ENCODE results near the gene INCENP.

Gene INCENP

GRCh38 chr11:62124186-62125113 is 639 bp downstream of the INCENP start:
- no peak for DNase-seq

DNA sequence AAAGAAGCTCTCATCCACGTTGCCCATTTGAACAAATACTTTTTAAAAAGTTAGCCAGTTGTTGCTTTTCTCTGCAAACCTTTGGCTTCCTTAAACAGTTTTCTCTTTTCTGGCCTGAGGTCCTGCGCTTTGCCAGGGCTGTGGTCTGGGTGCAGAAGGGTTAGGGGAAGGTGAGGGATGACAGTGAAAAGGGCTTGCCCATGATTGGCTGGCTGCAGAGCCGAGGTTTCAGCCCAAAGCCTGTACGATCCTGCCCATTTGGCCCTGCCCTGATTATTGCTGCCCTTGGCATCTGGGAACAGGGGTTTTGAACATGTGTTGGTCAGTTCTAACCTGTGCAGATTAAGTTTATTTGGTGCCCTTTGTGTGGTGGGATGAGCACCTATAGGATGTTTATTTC is 1.5 kb downstream of the INCENP start:
- DNase-seq = no peak

DNA sequence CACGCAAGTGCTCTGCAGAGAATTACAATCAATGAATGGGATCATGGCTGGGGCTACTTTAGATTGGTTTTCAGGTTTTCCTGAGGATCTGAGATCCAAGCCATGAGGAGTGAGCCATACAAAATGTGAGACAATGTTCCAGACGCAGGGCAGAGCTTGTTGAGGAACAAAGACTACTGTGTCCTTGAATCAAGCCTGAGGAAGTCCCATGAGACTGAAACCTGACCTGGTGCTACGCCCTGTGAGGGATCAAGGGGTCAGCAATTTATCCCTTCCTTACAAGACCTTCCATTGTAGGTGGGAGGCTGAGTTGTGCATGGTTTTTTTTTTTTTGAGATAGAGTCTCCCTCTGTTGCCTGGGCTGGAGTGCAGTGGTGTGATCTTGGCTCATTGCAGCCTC is 2.1 kb downstream of the INCENP start:
- DNase-seq = no peak

DNA sequence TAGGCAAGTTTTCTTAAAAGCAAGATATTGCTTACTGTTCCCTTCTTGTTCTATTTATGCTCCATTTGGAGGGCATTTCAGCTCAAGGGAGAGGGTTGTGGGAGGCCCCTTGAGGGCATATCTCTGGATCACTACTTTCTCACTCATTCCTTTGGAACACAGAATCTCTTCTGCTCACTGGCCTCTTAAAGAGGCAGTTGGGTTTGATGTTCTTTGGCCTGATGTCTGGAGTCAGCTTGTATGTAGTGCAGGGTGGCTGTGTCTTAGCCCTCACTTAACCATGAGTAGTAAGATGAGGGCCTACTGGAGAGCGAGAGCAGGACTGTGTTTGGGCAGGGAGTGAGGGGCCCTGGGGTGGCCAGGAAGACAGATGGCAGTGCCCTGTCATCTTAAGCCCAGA is 3.6 kb downstream of the INCENP start:
- DNase-seq = no peak

DNA sequence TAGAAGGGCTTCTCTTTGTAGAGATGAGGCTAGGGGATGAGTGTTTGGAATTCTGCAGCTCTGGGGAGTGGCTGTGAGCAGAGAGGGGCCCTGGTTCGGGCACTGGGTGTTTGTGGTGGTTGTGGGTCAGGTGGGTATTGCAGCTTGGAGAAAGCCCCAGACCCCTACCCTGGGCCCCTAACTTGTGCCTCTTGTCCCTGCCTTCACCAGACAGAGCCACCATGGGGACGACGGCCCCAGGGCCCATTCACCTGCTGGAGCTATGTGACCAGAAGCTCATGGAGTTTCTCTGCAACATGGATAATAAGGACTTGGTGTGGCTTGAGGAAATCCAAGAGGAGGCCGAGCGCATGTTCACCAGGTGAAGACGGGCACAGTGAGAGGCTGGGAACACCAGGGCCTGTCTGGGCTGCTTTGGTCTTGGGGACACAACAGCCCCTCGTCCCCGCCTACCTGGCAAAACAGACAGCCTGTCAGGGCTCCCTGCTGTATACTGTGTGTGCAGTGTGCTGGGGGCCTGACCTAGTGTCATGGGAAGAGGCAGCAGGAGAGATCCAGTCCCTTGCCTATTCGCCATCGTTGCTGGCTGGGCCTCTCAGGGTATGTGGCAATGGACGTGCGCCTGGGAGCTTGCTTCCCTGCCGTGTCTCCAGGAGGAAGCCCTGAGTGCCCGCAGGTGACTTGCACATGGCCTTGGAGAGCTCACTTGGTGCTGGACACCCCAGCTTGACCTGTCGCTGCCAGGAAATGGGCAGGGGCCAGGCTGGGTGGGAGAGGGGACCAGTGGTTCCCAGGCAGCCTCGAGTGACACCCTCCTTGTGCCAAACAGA is 4.3 kb downstream of the INCENP start:
- DNase-seq = no peak

- DNase-seq = no peak
These were observed 5.0 kb downstream of the INCENP start for GRCh38 chr11:62128835-62129234.

DNA sequence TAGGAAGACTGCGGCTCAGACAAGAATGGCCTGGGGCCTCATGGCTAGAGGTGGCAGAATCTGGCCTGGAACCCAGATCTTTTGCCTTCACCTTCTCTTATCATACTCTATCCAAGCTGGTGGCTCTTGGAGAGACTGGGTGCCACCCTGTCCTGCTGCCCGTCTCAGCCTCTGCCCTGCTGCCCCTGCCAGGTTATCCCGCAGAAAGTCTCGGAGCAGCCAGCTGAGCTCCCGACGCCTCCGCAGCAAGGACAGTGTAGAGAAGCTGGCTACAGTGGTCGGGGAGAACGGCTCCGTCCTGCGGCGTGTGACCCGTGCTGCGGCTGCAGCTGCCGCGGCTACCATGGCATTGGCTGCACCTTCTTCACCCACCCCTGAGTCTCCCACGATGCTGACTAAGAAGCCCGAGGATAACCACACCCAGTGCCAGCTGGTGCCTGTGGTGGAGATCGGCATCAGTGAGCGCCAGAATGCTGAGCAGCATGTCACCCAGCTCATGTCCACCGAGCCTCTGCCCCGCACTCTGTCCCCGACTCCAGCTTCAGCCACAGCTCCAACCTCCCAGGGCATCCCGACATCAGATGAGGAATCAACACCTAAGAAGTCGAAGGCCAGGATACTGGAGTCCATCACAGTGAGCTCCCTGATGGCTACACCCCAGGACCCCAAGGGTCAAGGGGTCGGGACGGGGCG is 5.9 kb downstream of the INCENP start:
- DNase-seq = no peak

GRCh38 chr11:62130283-62131169 is 6.7 kb downstream of the INCENP start:
- DNase-seq = no peak

DNA sequence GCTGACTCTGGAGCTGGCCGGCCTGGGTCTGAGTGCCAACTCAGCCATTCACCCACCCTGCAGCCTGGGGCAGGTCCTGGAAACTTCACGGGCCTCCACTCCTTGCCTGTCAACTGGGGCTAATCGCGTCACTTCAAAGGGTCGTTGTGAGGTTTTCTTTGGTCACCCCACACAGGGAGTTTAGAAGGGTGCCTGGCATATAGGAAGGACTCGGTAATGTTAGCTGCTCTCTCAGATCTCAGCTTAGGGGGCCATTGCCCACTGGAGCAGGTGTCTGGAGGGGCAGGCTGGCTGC is 7.3 kb downstream of the INCENP start:
- DNase-seq = no peak

DNA sequence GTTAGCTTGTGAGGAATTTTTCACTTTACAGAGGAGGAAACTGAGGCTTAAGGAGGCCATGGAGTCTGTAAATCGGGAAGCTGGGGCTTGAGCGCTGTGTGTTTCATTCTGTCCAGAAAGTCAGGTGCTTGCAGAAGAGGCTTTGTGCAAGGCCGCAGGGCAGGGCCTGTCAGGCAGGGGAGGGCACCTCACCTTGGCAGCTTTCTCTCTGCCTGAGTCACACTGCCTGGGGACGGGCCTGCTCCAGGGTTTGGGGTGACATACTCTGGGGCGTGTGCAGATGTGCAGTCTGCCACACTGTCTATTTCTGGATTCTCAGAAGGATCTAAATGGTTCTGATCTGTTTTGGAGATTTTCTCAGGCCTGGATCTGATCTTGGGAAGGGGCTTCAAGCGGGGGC is 8.4 kb downstream of the INCENP start:
- no peak for DNase-seq

GRCh38 chr11:62132689-62133293 is 9.0 kb downstream of the INCENP start:
- DNase-seq = no peak

- no peak for DNase-seq
These were observed 9.7 kb downstream of the INCENP start for GRCh38 chr11:62133328-62134065.

DNA sequence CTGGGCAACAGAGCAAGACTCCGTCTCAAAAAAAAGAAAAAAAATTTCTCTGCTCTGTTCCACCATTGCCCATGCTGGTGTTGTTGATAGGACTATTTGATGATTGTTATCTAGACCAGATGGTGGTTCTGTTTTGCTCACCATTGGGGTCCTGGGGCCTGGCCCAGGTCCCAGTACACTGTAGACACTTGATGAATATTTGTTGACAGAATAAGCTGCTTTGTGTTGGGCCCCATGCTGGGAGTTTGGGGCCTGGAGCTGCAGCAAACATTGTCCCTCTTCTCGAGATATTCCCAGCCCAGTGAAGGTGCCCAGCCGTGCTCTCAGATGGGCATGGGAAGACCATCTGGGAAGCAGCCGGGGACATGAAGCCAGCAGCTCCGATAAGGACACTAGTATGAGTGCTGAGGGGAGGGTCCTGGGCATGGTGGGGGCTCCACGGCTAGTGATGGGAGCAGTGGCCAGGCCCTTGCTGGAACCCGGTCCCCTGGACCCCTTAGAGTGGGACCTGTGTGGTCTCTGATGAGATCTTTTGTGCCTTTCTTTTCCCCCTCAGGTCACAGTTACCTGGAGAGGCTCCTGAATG is 13.6 kb downstream of the INCENP start:
- no peak for DNase-seq

GRCh38 chr11:62137881-62138629 is 14.2 kb downstream of the INCENP start:
- DNase-seq = no peak

DNA sequence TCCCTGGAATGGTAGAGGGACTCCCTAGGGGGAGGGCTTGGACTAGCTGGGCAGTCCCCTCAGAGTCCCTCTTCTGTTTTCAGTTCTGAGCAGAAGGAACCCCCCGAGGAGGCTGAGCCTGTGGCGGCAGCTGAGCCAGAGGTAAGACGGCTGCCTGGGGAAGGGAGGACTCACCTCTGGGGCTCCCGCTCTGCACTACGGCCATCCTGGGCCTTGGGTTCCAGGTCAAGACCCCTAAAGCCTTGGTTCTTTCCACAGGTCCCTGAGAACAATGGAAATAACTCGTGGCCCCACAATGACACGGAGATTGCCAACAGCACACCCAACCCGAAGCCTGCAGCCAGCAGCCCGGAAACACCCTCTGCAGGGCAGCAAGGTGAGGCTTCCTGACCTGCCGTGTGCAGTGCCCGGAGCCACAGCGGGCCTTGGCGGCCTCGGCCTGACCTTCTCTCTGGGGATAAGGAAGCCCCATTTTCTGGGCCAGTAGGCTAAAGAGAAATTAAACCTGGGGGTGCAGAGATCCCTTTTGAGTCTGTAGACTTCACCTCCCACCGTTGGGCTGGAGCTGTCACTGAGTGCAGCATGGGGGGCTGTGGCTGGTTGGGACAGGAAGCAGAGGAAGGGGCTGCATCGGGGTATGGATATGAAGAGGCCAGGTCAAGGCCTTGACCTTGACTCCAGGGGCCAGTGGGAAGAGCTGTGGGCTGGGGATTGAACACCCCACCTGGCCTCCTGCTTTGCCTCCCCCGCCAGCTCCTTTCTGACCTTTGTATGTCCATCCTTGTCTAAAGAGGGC is 15.0 kb downstream of the INCENP start:
- no peak for DNase-seq

DNA sequence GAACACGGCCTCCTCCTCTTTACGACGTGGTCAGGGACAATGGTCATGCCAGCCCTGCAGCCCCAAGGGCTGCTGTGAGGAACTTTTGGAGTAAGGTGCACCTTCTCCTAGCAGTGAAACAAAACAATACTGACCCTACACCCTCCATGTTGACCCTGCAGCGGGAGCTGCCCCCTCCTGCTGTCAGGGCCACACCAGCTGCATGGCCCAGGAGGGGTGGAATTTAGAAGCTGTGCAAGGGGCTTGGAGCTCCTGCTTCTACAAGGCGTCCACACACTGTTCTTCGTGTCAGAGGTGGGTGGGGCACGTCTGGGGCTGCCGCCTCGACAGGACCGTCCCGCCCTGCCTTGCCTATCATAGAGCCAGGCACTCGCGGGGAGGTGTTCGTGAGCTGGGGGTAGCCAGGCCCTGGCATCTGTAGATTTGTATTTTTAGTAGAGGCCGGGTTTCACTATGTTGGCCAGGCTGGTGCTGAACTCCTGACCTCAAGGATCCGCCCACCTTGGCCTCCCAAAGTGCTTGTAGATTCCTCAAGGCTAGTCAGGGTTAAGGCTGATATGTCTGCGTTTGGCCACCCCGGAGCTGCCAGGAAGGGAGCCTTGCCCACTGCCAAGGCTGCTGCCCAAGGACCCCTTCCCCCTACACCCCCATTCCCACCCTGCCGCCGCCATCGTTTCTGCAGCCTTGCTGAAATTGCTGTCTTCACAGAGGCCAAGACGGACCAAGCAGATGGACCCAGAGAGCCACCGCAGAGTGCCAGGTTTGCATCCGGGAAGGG is 15.9 kb downstream of the INCENP start:
- DNase-seq = no peak

DNA sequence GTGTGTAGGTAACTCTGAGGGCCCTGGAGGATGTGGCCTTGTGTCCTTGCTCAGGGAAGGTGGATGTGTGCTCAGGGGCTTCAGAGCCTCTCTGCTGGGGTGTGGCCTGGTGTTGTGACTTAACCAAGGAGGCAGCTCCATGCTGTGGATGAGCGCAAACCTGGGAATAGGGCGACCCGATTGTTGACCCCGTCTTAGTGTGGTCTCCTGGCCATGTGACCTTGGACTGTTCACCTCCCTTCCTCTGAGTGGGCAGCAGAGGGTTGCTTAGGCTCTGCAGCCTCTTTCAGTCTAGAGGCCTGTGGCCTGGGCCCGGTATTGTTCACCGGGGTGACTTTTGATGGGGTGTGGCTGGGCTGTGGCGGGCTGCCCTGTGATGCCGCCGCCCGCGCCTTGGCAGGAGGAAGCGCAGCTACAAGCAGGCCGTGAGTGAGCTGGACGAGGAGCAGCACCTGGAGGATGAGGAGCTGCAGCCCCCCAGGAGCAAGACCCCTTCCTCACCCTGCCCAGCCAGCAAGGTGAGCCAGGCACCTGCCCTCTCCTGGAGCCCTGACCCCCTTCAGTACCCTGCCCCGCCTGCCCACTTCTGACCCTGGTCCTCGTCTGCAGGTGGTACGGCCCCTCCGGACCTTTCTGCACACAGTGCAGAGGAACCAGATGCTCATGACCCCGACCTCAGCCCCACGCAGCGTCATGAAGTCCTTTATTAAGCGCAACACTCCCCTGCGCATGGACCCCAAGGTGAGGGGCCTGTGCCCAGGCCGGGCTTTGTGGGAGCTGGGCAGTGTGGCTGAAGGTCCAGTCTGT is 16.7 kb downstream of the INCENP start:
- no peak for DNase-seq
